Neural progenitor cell (in vitro differentiated cells): ENCODE data around the gene AARS2.

Experiments
- EZH2 ChIP-seq: fragments of 200-600 bp; sonication (generic); IDR thresholded peaks from 2 replicates; pipeline ENCODE4 v1.6.1; 2017; ENCODE audit warnings: antibody characterized with exemption, mild to moderate bottlenecking, moderate library complexity
- TF ChIP-seq, protein P1 (sequence below): fragments of 200-600 bp; sonication (generic); IDR thresholded peaks from 2 replicates; pipeline ENCODE4 v1.5.1; 2017; ENCODE audit warnings: antibody characterized with exemption, mild to moderate bottlenecking

DNA sequence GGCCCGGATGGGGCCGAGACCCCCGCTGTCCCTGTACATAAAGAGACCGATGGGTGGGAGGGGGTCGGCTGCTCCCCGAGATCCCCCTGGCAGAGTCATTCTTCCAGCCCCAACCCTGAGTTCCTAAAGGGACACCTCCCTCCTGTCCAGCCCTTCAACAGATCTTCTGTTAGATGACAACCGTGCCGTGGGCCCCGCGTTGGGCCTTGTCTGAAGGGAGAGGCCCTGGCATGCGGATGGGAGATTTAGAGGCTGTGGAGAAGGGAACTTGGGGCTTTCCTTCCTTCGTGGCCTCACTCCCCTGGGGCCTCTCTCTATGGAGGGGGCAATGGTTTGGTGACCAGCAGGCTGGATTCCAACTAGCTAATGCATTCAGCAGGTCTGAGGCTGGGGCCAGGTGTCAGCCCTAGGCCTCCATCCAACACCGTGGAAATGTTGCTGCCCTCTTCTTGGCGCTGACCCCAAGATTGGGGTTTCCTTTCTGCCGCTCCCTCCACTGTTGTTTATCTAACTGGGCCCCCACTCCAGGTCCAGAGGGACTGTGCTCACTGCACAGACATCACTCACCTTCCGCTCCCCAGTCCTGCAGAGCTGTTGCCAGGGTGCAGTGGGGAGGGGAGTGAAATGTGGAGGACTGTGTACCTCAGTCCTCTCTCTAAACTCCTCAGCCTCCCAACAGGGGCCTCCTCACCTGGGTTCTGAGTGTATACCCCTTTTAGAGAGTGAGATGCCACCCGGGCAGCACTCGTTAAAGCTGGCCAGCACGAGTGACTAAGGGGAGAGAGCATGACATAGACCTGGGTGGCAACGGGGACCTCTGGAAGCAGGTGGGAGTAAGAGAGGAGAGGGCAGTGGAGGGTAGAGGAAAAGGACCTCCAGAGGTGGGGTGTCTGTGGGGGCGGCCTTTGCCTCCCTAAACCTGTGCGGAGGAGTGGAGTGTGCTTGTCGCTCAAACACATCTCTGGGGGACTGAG, 36.2 kb downstream of the AARS2 start:
- TF ChIP-seq, protein P1, sequence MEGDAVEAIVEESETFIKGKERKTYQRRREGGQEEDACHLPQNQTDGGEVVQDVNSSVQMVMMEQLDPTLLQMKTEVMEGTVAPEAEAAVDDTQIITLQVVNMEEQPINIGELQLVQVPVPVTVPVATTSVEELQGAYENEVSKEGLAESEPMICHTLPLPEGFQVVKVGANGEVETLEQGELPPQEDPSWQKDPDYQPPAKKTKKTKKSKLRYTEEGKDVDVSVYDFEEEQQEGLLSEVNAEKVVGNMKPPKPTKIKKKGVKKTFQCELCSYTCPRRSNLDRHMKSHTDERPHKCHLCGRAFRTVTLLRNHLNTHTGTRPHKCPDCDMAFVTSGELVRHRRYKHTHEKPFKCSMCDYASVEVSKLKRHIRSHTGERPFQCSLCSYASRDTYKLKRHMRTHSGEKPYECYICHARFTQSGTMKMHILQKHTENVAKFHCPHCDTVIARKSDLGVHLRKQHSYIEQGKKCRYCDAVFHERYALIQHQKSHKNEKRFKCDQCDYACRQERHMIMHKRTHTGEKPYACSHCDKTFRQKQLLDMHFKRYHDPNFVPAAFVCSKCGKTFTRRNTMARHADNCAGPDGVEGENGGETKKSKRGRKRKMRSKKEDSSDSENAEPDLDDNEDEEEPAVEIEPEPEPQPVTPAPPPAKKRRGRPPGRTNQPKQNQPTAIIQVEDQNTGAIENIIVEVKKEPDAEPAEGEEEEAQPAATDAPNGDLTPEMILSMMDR: no peak
- TF ChIP-seq EZH2: no peak
